Trophoblast cell (in vitro differentiated cells and primary cell): Measurements from ENCODE around the gene CRELD2.
"Not testable (repeated sequence)": the region's sequence is repeated elsewhere in the genome, so short reads cannot be mapped to it uniquely, and the experiment has no call there.

ENCODE experiments used
- DNase-seq, 2 donors: peaks; one replicate each; pipeline ENCODE4 v3.0.0-alpha.2; 2016
- H2AFZ ChIP-seq: 2 replicates; pipeline ENCODE4 v1.6.1; 2013; ENCODE audit warnings: low read length, moderate library complexity, mild to moderate bottlenecking; ENCODE audit not compliant: insufficient read depth, poor library complexity
- H2AK5ac ChIP-seq: 2 replicates; pipeline ENCODE4 v1.6.1; 2013; ENCODE audit warnings: mild to moderate bottlenecking, low read length
- H2BK120ac ChIP-seq: 2 replicates; pipeline ENCODE4 v1.6.1; 2013; ENCODE audit warnings: low read length, mild to moderate bottlenecking, moderate library complexity; ENCODE audit not compliant: insufficient read depth, poor library complexity
- H2BK12ac ChIP-seq: 2 replicates; pipeline ENCODE4 v1.6.1; 2013; ENCODE audit warnings: mild to moderate bottlenecking, low read length, moderate library complexity
- H2BK5ac ChIP-seq: 2 replicates; pipeline ENCODE4 v1.6.1; 2013; ENCODE audit warnings: low read length, low read depth, moderate library complexity, mild to moderate bottlenecking; ENCODE audit not compliant: poor library complexity
- H3K14ac ChIP-seq: 2 replicates; pipeline ENCODE4 v1.6.1; 2013; ENCODE audit warnings: mild to moderate bottlenecking, low read length
- H3K18ac ChIP-seq: 2 replicates; pipeline ENCODE4 v1.6.1; 2013; ENCODE audit warnings: mild to moderate bottlenecking, low read length
- H3K23ac ChIP-seq: 2 replicates; pipeline ENCODE4 v1.6.1; 2013; ENCODE audit warnings: low read length
- H3K27ac ChIP-seq: 2 replicates; pipeline ENCODE4 v1.5.1; 2013; ENCODE audit warnings: low read depth, mild to moderate bottlenecking, inconsistent platforms, low read length, moderate library complexity
- H3K27me3 ChIP-seq: 2 replicates; pipeline ENCODE4 v1.6.1; 2013; ENCODE audit warnings: inconsistent platforms, mild to moderate bottlenecking, low read length, moderate library complexity; ENCODE audit not compliant: insufficient read depth
- H3K36me3 ChIP-seq, 2 experiments: 1 replicate in 1 of 2; 2 replicates in 1 of 2; pipeline ENCODE4 v1.6.1; 2013; ENCODE audit warnings: low read length in 2 of 2, mild to moderate bottlenecking in 2 of 2, moderate library complexity in 1 of 2; ENCODE audit not compliant: insufficient read depth in 2 of 2, control insufficient read depth in 1 of 2
- H3K4ac ChIP-seq: 2 replicates; pipeline ENCODE4 v1.6.1; 2013; ENCODE audit warnings: low read depth, mild to moderate bottlenecking, low read length, moderate library complexity
- H3K4me1 ChIP-seq, 2 experiments: 1 replicate in 1 of 2; 2 replicates in 1 of 2; pipeline ENCODE4 v1.6.1; 2013; ENCODE audit warnings: low read length in 2 of 2, mild to moderate bottlenecking in 2 of 2, moderate library complexity in 1 of 2; ENCODE audit not compliant: insufficient read depth in 2 of 2, control insufficient read depth in 1 of 2
- H3K4me2 ChIP-seq: 2 replicates; pipeline ENCODE4 v1.6.1; 2013; ENCODE audit warnings: inconsistent platforms, mild to moderate bottlenecking, low read length, moderate library complexity
- H3K4me3 ChIP-seq: 2 replicates; pipeline ENCODE4 v1.5.1; 2013; ENCODE audit warnings: mild to moderate bottlenecking, low read depth, low read length, inconsistent platforms
- H3K79me1 ChIP-seq: one replicate; pipeline ENCODE4 v1.6.1; 2013; ENCODE audit warnings: low read length
- H3K79me2 ChIP-seq: 2 replicates; pipeline ENCODE4 v1.6.1; 2013; ENCODE audit warnings: low read length, mild to moderate bottlenecking; ENCODE audit not compliant: control insufficient read depth, insufficient read depth, poor library complexity
- H3K9ac ChIP-seq: 2 replicates; pipeline ENCODE4 v1.6.1; 2013; ENCODE audit warnings: mild to moderate bottlenecking, low read length
- H3K9me3 ChIP-seq: 2 replicates; pipeline ENCODE4 v1.6.1; 2013; ENCODE audit warnings: low read depth, mild to moderate bottlenecking, control low read depth, inconsistent platforms, low read length; ENCODE audit not compliant: insufficient read depth
- H4K12ac ChIP-seq: 2 replicates; pipeline ENCODE4 v1.6.1; 2013; ENCODE audit warnings: low read depth, mild to moderate bottlenecking, low read length, moderate library complexity
- H4K8ac ChIP-seq: 2 replicates; pipeline ENCODE4 v1.6.1; 2013; ENCODE audit warnings: low read depth, mild to moderate bottlenecking, low read length, moderate library complexity
- H4K91ac ChIP-seq: one replicate; pipeline ENCODE4 v1.6.1; 2013; ENCODE audit warnings: low read depth, mild to moderate bottlenecking, low read length, moderate library complexity
- WGBS: extraction: QIAGEN DNeasy Blood & Tissue Kit; methylation state at CpG from one replicate; pipeline ENCODE4 v1.1.7; 2013; ENCODE audit warnings: missing lambda C conversion rate; ENCODE audit not compliant: insufficient read length, insufficient coverage; ENCODE audit errors: extremely low coverage; 5-methylcytosine and 5-hydroxymethylcytosine counted together

Gene CRELD2

GRCh38 chr22:49945042-49945794 lies 26.8 kb downstream of the CRELD2 start:
- not testable (repeated sequence) for H3K36me3 ChIP-seq, H2BK5ac ChIP-seq, H3K18ac ChIP-seq, H3K9ac ChIP-seq, H3K23ac ChIP-seq, H3K27me3 ChIP-seq, H3K4me3 ChIP-seq, H3K9me3 ChIP-seq, H3K79me2 ChIP-seq, H3K14ac ChIP-seq, H3K4me2 ChIP-seq, H2AK5ac ChIP-seq, H4K12ac ChIP-seq, H4K8ac ChIP-seq, DNase-seq, H2AFZ ChIP-seq, H3K4ac ChIP-seq, H2BK120ac ChIP-seq, H2BK12ac ChIP-seq
- H4K91ac ChIP-seq, result peak overlapping the region; percentile 61
- H3K4me1 ChIP-seq, result peaks cover 26 to 30% of the 10 kb centered on the region in 2 experiments
- H3K79me1 ChIP-seq, result peaks cover 43% of the 10 kb centered on the region
- WGBS, result no CpG with 5 or more reads among the region's 17 CpGs
- H3K27ac ChIP-seq, result peak overlapping the region; percentile 11

- H4K91ac ChIP-seq, result peak overlapping the region; percentile 75
- H3K9me3 ChIP-seq, result no peaks in the 10 kb centered on the region
- peak overlapping the region; percentile 78 for H2BK120ac ChIP-seq
- peak overlapping the region; percentile 22 for H4K12ac ChIP-seq
- peaks cover 55% of the 10 kb centered on the region for H3K79me1 ChIP-seq
- peak overlapping the region; percentile 68 for H2BK12ac ChIP-seq
- H3K36me3 ChIP-seq, result no peaks in the 10 kb centered on the region
- H3K27ac ChIP-seq, result peak overlapping the region; percentile 55
- no peaks in the 10 kb centered on the region for H3K27me3 ChIP-seq
- no peak overlapping the region for H3K9ac ChIP-seq
- H3K4me3 ChIP-seq, result no peak overlapping the region
- H4K8ac ChIP-seq, result peak overlapping the region; percentile 25
- H3K4me1 ChIP-seq, result peaks cover 39 to 44% of the 10 kb centered on the region in 2 experiments
- H2BK5ac ChIP-seq, result peak overlapping the region; percentile 33
- DNase-seq, result peak; percentile 81 to 87
- no peak overlapping the region for H2AFZ ChIP-seq
- peak overlapping the region; percentile 44 for H2AK5ac ChIP-seq
- H3K4ac ChIP-seq, result peak overlapping the region; percentile 48
- peak overlapping the region; percentile 52 for H3K14ac ChIP-seq
- WGBS, result no CpG with 5 or more reads among the region's 17 CpGs
- H3K18ac ChIP-seq, result peak overlapping the region; percentile 23
- H3K23ac ChIP-seq, result no peak overlapping the region
- H3K79me2 ChIP-seq, result peaks cover 12% of the 10 kb centered on the region
- peak overlapping the region; percentile 4 for H3K4me2 ChIP-seq
Observed at GRCh38 chr22:49946612-49947295, 28.3 kb downstream of the CRELD2 start.

GRCh38 chr22:49947296-49947622 lies 28.8 kb downstream of the CRELD2 start:
- H2BK12ac ChIP-seq, result peak overlapping the region; percentile 28
- no CpG with 5 or more reads among the region's 6 CpGs for WGBS

GRCh38 chr22:49948116-49948957 lies 29.9 kb downstream of the CRELD2 start:
- Histone ChIP-seq H2AK5ac (peak overlapping the region; percentile 93), H3K4ac (peak overlapping the region; percentile 22), H3K36me3 (no peaks in the 10 kb centered on the region), H3K27ac (no peak overlapping the region), H2BK120ac (peak overlapping the region; percentile 78), H3K18ac (peak overlapping the region; percentile 47), H3K14ac (peak overlapping the region; percentile 52), H3K9ac (no peak overlapping the region), H3K79me1 (peaks cover 64% of the 10 kb centered on the region), H2AFZ (no peak overlapping the region), H4K8ac (peak overlapping the region; percentile 19), H3K23ac (no peak overlapping the region), H4K12ac (no peak overlapping the region), H3K9me3 (peaks cover 2% of the 10 kb centered on the region), H4K91ac (peak overlapping the region; percentile 75), H2BK12ac (peak overlapping the region; percentile 92), H3K27me3 (no peaks in the 10 kb centered on the region), H3K79me2 (peaks cover 15% of the 10 kb centered on the region), H3K4me2 (no peak overlapping the region), H3K4me3 (no peak overlapping the region), H2BK5ac (peak overlapping the region; percentile 18), H3K4me1 (peaks cover 47 to 54% of the 10 kb centered on the region in 2 experiments)
- DNase-seq, result no peak
- no CpG with 5 or more reads among the region's 23 CpGs for WGBS

More at GRCh38 chr22:49947296-49947622, 28.8 kb downstream of the CRELD2 start:
- peak overlapping the region; percentile 2 for H3K4ac ChIP-seq
- no peaks in the 10 kb centered on the region for H3K27me3 ChIP-seq
- peak overlapping the region; percentile 33 for H2BK5ac ChIP-seq
- H3K18ac ChIP-seq, result peak overlapping the region; percentile 47
- H4K91ac ChIP-seq, result peak overlapping the region; percentile 75
- H3K27ac ChIP-seq, result peak overlapping the region; percentile 55
- H3K4me1 ChIP-seq, result peaks cover 43 to 49% of the 10 kb centered on the region in 2 experiments
- H3K79me1 ChIP-seq, result peaks cover 60% of the 10 kb centered on the region
- H3K79me2 ChIP-seq, result peaks cover 16% of the 10 kb centered on the region
- H2BK120ac ChIP-seq, result peak overlapping the region; percentile 78
- no peaks in the 10 kb centered on the region for H3K9me3 ChIP-seq
- no peak overlapping the region for H3K4me2 ChIP-seq
- H3K4me3 ChIP-seq, result no peak overlapping the region
- no peak for DNase-seq
- no peak overlapping the region for H3K9ac ChIP-seq
- no peak overlapping the region for H2AFZ ChIP-seq
- peak overlapping the region; percentile 52 for H3K14ac ChIP-seq
- peak overlapping the region; percentile 9 for H4K12ac ChIP-seq
- no peaks in the 10 kb centered on the region for H3K36me3 ChIP-seq
- peak overlapping the region; percentile 49 for H4K8ac ChIP-seq
- H2AK5ac ChIP-seq, result peak overlapping the region; percentile 93
- no peak overlapping the region for H3K23ac ChIP-seq
